ENCODE data around the gene POGZ.

The POGZ gene

GRCh38 chr1:151361883-151362282 lies 97.4 kb downstream of the POGZ start:
- H3K4me1 ChIP-seq (ENCODE audit: control insufficient read depth, insufficient read depth, low read length, unreplicated experiment) = no peaks in the 10 kb centered on the region
- H3K27ac ChIP-seq (ENCODE audit: low read depth, low read length) = no peak overlapping the region
- no peak overlapping the region for H2AFZ ChIP-seq (ENCODE audit: low read length, unreplicated experiment)
- H3K4me3 ChIP-seq (ENCODE audit: low read depth, low read length) = no peak overlapping the region
- no peaks in the 10 kb centered on the region for H3K79me2 ChIP-seq (ENCODE audit: control insufficient read depth, insufficient read depth, low read length, unreplicated experiment)
- H3K36me3 ChIP-seq (ENCODE audit: insufficient read depth, low read length) = peaks cover 26% of the 10 kb centered on the region
- H3K27me3 ChIP-seq (ENCODE audit: insufficient read depth, low read length) = no peaks in the 10 kb centered on the region

GRCh38 chr1:151356696-151357095 lies 102.6 kb downstream of the POGZ start:
- Histone ChIP-seq H3K79me2 (ENCODE audit: control insufficient read depth, insufficient read depth, low read length, unreplicated experiment) (no peaks in the 10 kb centered on the region), H3K4me3 (ENCODE audit: low read depth, low read length) (no peak overlapping the region), H3K4me1 (ENCODE audit: control insufficient read depth, insufficient read depth, low read length, unreplicated experiment) (no peaks in the 10 kb centered on the region), H2AFZ (ENCODE audit: low read length, unreplicated experiment) (no peak overlapping the region), H3K27ac (ENCODE audit: low read depth, low read length) (no peak overlapping the region), H3K36me3 (ENCODE audit: insufficient read depth, low read length) (no peaks in the 10 kb centered on the region), H3K27me3 (ENCODE audit: insufficient read depth, low read length) (no peaks in the 10 kb centered on the region)

Measured in ACC112 (cell line).